HG02571 (cell line): ENCODE data around the gene PGM3.

Source experiments
- ATAC-seq: cut with Tn5 transposase; IDR thresholded peaks from one replicate; pipeline ENCODE4 v1.9.1; 2021; ENCODE audit warnings: mild to moderate bottlenecking, moderate library complexity; ENCODE audit not compliant: unreplicated experiment

PGM3 gene

GRCh38 chr6:83185096-83185495, 8.0 kb downstream of the PGM3 start:
- no peak for ATAC-seq

- ATAC-seq: no peak
Measured at GRCh38 chr6:83183082-83183828, 9.8 kb downstream of the PGM3 start.

- no peak for ATAC-seq
Measured at GRCh38 chr6:83182114-83182513, 11.0 kb downstream of the PGM3 start.

- ATAC-seq: no peak
Measured at GRCh38 chr6:83180426-83180950, 12.6 kb downstream of the PGM3 start.

- ATAC-seq: no peak
Measured at GRCh38 chr6:83176246-83176645, 16.8 kb downstream of the PGM3 start.

GRCh38 chr6:83169511-83169910, 23.6 kb downstream of the PGM3 start:
- ATAC-seq: no peak

GRCh38 chr6:83169106-83169505, 24.0 kb downstream of the PGM3 start:
- ATAC-seq: no peak

GRCh38 chr6:83168556-83168955, 24.5 kb downstream of the PGM3 start:
- ATAC-seq: no peak

- ATAC-seq: no peak
Measured at GRCh38 chr6:83167726-83168278, 25.3 kb downstream of the PGM3 start.

- ATAC-seq: no peak
Measured at GRCh38 chr6:83160167-83160566, 32.9 kb downstream of the PGM3 start.

- ATAC-seq: no peak
Measured at GRCh38 chr6:83155794-83156193, 37.3 kb downstream of the PGM3 start.

- ATAC-seq: no peak
Measured at GRCh38 chr6:83153883-83154521, 39.1 kb downstream of the PGM3 start.

GRCh38 chr6:83152913-83153312, 40.2 kb downstream of the PGM3 start:
- ATAC-seq: no peak

- ATAC-seq: no peak
Measured at GRCh38 chr6:83151114-83151513, 42.0 kb downstream of the PGM3 start.

GRCh38 chr6:83138758-83139157, 54.3 kb downstream of the PGM3 start:
- no peak for ATAC-seq

- ATAC-seq: no peak
Measured at GRCh38 chr6:83138118-83138722, 54.8 kb downstream of the PGM3 start.

GRCh38 chr6:83132121-83132520, 60.9 kb downstream of the PGM3 start:
- no peak for ATAC-seq

GRCh38 chr6:83127976-83128375, 65.1 kb downstream of the PGM3 start:
- ATAC-seq: no peak

GRCh38 chr6:83127258-83127657, 65.8 kb downstream of the PGM3 start:
- no peak for ATAC-seq

- ATAC-seq: no peak
Measured at GRCh38 chr6:83126807-83127206, 66.3 kb downstream of the PGM3 start.

GRCh38 chr6:83126223-83126622, 66.8 kb downstream of the PGM3 start:
- ATAC-seq: no peak

- no peak for ATAC-seq
Measured at GRCh38 chr6:83125425-83125824, 67.6 kb downstream of the PGM3 start.
